HG03159 (cell line): ENCODE results near the gene GPR34.
"Not testable (repeated sequence)": the region's sequence is repeated elsewhere in the genome, so short reads cannot be mapped to it uniquely, and the experiment has no call there.

ENCODE experiments used
- ATAC-seq: cut with Tn5 transposase; IDR thresholded peaks from one replicate; pipeline ENCODE4 v1.9.1; 2021; ENCODE audit warnings: mild to moderate bottlenecking, moderate library complexity; ENCODE audit not compliant: unreplicated experiment

The GPR34 gene, protein sequence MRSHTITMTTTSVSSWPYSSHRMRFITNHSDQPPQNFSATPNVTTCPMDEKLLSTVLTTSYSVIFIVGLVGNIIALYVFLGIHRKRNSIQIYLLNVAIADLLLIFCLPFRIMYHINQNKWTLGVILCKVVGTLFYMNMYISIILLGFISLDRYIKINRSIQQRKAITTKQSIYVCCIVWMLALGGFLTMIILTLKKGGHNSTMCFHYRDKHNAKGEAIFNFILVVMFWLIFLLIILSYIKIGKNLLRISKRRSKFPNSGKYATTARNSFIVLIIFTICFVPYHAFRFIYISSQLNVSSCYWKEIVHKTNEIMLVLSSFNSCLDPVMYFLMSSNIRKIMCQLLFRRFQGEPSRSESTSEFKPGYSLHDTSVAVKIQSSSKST

GRCh38 chrX:41688835-41689234 lies at the start of gene GPR34:
Gene GPR34, plus strand, starts transcription at chrX:41688973. Its CDS starts 6,661 bp downstream, at chrX:41695634.
- no peak for ATAC-seq

DNA sequence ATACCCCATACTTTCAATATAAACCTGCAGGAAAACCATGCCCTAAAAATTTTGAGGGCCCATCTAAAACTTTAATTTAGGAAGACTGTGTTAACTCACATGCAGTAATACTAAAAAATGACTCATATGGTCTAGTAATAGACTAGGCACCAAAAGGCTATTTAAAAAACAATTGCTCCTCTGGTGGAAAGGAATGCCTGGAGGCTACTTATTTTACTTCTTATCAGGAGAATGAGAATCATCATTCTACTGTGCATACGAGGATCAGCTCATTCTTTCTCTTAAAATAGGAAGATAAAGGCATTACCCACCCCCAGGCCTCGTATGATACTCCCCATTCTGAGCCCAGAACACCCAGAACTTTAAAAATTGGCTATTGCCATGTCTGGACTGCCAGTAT lies 42.6 kb upstream of the GPR34 start:
- ATAC-seq: not testable (repeated sequence)

GRCh38 chrX:41653125-41653524 lies 35.6 kb upstream of the GPR34 start:
- ATAC-seq: no peak

GRCh38 chrX:41655101-41655500 lies 33.7 kb upstream of the GPR34 start:
- no peak for ATAC-seq

- no peak for ATAC-seq
Observed at GRCh38 chrX:41655631-41656030, 33.1 kb upstream of the GPR34 start.

- no peak for ATAC-seq
Observed at GRCh38 chrX:41661366-41662095, 27.2 kb upstream of the GPR34 start.

DNA sequence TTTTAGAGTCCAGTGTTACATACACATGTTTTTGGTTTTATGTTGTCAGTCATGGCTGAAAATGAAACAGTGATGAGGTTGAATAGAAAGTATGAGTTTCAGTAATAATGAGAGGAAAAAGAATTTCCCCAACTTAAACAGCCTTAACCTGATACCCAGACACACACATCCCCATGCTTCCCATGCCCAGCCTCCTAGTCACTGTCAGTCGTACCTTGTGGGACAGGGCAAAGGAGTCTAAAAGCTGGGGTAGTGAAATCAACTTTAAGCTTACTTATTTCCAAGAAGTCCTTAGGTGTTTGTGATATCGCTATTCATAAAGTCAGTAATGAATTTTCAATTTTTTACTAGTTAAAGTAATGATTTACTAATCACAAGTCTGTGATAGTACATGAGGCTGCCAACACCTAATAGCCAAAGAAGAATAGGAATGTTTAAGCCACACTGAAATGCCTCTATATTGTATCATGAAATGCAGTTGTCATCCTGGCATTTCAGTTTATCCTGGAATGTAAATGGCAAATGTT lies 24.3 kb upstream of the GPR34 start:
- ATAC-seq: peak; percentile 79

- ATAC-seq: no peak
Observed at GRCh38 chrX:41664908-41665307, 23.9 kb upstream of the GPR34 start.

DNA sequence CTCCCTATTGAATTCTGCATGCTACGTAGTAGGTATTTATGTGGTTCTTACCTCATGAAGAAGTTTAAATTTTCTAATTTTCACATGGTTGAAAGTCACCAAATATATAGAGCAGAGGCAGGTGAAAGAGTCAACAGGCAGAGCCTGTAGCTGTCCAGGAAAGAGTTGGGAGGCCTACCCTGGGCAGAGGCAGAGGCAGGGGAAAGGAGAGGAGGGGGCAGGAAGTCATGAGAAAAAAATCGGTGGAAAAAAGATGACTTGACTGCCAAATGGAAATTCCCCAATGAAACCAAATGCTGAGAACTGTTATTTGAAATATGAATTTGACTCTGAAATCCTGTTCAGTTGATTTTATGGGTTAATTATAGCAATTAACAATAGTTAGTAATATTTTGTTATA lies 23.1 kb upstream of the GPR34 start:
- no peak for ATAC-seq

DNA sequence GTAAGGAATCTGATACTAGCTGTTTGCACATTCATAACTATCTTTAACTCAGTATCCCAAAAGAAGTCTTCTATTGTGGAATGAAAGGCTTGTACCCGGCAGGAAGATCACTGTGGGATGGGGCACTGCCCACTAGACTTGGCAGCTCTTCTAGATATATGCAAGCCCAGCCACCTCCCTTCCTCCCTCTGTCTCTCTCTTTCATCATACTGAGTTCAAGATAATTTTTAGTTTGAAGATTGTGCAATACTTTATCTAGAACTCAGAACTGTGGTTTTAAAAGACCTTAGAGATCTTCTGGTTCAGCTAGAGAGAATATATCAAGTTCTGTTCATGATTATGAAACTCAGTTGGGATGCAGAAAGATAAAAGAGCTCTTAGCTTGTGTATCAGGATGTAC lies 22.5 kb upstream of the GPR34 start:
- ATAC-seq: no peak

DNA sequence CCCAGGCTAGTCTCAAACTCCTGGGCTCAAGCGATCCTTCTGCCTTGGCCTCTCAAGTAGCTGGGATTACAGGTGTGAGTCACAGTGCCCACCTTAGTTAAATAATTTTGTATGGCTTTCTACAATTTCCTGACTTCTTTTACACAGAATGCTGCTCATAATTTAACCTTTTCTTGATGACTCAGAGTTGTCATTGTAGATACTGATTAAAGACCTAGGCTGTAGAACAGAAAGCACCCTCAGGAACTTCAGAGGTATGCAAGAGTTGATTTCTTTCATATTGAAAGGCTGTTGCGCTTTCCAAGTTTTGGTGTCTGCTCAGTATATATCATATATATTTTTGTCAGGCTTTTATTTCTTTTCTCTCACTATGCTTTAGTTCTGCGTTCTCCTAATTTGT lies 21.1 kb upstream of the GPR34 start:
- no peak for ATAC-seq

DNA sequence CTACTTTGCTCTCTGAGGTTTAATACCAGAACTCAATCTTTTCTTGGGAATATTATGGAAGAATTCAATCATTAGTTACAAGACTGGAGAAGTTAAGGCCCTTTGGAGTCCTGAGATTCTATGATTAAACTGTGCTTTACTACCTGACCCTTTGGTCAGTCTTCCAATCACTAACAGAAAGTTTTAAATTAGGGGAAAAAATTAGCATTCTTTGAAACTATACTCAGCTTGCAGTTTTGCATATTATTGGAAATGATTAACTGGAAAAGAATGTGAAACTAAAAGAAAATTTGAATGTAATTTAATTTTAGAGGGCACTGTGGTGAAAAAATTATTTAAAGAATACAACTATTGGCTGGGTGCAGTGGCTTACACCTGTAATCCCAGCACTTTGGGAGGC lies 18.7 kb upstream of the GPR34 start:
- ATAC-seq: no peak

GRCh38 chrX:41671082-41671481 lies 17.7 kb upstream of the GPR34 start:
- ATAC-seq: no peak

DNA sequence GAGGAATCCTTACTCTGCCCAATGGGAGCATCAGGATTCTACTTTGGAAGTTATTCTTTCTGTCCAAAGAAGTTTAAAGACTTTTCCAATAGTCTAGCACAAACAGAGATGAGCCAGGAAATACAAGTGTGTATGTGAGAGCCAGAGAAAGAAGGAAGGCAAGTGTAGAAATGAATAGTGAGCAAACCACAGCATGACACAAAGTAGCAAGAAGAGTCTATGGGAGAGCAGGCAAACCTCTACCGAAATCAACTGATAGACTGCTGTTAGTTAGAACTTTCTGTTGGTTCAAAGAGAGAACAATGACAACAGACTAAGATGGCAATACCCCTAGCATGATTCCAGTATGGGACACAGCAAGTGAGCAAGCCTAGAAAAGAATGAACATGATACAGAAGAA lies 16.1 kb upstream of the GPR34 start:
- ATAC-seq: no peak

- not testable (repeated sequence) for ATAC-seq
Observed at GRCh38 chrX:41676361-41676760, 12.4 kb upstream of the GPR34 start.

DNA sequence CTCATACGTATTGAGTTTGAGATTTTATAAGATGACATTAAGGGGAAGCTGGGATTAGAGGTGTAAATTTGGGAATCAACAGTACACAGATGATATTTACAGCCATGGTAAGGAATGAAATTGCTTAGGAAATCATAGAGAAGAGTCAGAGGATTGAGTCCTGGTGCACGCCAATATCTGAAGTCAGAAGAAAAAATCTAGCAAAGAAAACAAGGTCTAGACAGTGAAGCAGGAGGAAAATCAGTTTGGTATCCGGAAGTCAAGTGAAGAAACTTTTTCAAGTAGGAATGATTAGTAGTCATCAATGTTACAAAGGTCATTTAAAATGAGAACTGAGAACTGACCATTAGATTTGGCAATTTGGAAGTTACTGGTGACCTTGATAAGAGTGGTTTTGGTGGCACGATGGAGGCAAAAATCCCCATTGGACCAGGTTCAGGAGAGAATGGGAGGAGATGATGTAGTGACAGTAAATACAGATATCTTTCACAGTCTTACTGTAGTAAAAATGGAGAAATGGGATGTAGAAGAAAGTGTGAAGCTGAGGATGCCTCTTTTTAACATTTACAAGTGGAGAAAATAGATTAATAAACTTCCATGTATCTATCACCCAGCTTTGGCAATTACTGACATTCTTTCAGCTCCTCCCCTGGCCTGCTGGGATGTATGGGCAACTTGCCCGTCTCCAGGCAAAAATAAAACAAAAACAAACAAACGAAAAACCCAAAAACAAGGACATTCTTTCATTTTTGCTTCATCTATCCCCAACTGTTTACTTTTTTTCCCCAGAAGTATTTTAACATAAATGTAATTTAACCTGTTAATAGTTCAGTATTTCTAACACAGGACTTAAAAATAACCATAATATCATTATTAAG lies 11.4 kb upstream of the GPR34 start:
- ATAC-seq: no peak

- no peak for ATAC-seq
Observed at GRCh38 chrX:41684138-41684537, 4.6 kb upstream of the GPR34 start.

DNA sequence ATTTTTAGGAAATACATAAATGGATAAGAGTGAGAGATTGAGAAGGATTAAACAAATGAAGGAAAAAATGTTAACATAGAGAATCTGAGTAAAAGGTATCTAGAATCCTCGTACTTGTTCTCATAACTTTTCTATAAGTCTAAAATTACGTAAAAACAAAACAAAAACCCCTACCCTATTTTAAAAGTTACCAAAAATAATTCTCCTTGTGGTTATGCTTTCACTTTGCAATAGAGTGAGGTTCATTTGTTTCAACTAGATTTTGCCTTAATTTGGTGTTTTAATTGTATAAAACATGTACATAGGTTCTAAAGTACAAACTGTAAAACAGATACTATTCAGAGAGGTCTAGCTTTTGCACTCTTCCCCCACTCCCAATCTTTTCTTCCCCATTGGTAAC lies 3.8 kb upstream of the GPR34 start:
- no peak for ATAC-seq

DNA sequence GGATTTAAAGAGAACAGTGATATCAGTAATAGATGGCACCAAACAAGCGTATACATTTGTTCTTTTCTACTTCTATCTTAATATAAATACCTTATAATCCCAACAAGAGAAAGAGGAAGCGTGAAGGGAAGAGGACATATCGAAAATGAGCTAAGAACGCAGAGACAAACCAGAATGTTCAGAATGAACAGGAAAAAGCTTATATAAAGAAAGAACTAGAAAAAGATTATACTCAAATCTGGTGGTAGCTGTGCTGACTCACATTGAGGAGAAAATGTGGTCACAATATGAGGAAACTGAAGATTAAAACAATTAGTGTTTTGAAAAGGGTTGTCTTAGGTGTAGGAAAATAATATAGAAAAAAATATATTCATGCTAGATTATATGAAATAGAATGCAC lies 2.0 kb upstream of the GPR34 start:
- ATAC-seq: no peak

DNA sequence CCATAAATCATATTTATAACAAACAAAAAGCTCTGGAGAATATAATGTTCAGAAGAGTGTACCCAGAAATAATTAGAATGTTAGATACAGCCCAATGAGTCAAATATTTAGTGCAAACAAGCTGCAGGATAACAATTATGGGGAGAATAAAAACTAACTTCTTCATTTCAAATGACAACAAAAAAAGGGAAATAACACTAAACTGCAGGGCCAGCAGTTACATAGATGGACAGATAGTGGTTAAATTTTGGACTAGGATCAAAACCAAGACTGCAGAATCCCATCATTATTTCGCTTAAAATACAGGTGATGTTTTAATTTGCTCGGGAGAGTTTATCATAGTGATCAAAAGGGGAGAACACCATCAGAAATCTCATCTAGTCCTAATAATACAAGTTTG lies 617 bp upstream of the GPR34 start:
- ATAC-seq: no peak

DNA sequence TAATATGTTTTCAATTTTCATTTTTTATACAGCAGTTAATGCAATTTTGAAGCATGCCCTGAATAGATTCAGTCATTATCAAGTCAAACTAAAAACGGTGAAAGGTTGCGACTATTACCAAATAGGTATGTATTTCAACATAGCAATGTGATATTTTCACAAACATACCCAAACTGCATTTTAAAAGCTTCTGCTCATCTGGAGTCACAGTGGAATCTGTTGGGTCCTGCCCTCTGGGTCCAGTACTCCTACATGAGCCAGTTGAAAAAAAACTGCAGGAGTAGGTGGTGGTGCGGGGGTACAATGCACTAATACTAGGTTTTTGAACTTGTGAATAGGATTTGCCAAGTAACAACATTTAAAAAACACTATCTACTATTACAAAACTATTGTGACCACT lies 938 bp downstream of the GPR34 start:
- no peak for ATAC-seq
